ENCODE data around the gene AP4E1.
"Not testable (repeated sequence)": the region's sequence is repeated elsewhere in the genome, so short reads cannot be mapped to it uniquely, and the experiment has no call there.

Gene AP4E1

GRCh38 chr15:50916400-50916799 lies 7.9 kb downstream of the AP4E1 start:
- DNase-seq (ENCODE audit: low read depth in 2 of 2): no peak
- H3K4me3 ChIP-seq (replicated peaks in 1 of 2; ENCODE audit: low read depth in 2 of 2, low read length in 2 of 2): no peak overlapping the region
- TF ChIP-seq CTCF (IDR thresholded peaks at IDR 0.05; ENCODE audit: low read depth, low read length): no peak

- not testable (repeated sequence) for H3K4me3 ChIP-seq (replicated peaks in 1 of 2; ENCODE audit: low read depth in 2 of 2, low read length in 2 of 2); DNase-seq (ENCODE audit: low read depth in 2 of 2)
Measured at GRCh38 chr15:50919359-50919758, 10.9 kb downstream of the AP4E1 start.

- no peak overlapping the region for H3K4me3 ChIP-seq (replicated peaks in 1 of 2; ENCODE audit: low read depth in 2 of 2, low read length in 2 of 2)
- no peak for TF ChIP-seq CTCF (IDR thresholded peaks at IDR 0.05; ENCODE audit: low read depth, low read length)
- DNase-seq (ENCODE audit: low read depth in 2 of 2): no peak
Measured at GRCh38 chr15:50925281-50925680, 16.8 kb downstream of the AP4E1 start.

GRCh38 chr15:50929062-50929461 lies 20.6 kb downstream of the AP4E1 start:
- no peak for DNase-seq (ENCODE audit: low read depth in 2 of 2)
- H3K4me3 ChIP-seq (replicated peaks in 1 of 2; ENCODE audit: low read depth in 2 of 2, low read length in 2 of 2): no peak overlapping the region
- TF ChIP-seq CTCF (IDR thresholded peaks at IDR 0.05; ENCODE audit: low read depth, low read length): no peak

GRCh38 chr15:50930792-50931191 lies 22.3 kb downstream of the AP4E1 start:
- no peak for DNase-seq (ENCODE audit: low read depth in 2 of 2)
- no peak overlapping the region for H3K4me3 ChIP-seq (replicated peaks in 1 of 2; ENCODE audit: low read depth in 2 of 2, low read length in 2 of 2)
- no peak for TF ChIP-seq CTCF (IDR thresholded peaks at IDR 0.05; ENCODE audit: low read depth, low read length)

GRCh38 chr15:50933341-50933740 lies 24.9 kb downstream of the AP4E1 start:
- no peak overlapping the region for H3K4me3 ChIP-seq (replicated peaks in 1 of 2; ENCODE audit: low read depth in 2 of 2, low read length in 2 of 2)
- no peak for TF ChIP-seq CTCF (IDR thresholded peaks at IDR 0.05; ENCODE audit: low read depth, low read length)
- DNase-seq (ENCODE audit: low read depth in 2 of 2): no peak

GRCh38 chr15:50938525-50938924 lies 30.0 kb downstream of the AP4E1 start:
- no peak for DNase-seq (ENCODE audit: low read depth in 2 of 2)
- TF ChIP-seq CTCF (IDR thresholded peaks at IDR 0.05; ENCODE audit: low read depth, low read length): no peak
- no peak overlapping the region for H3K4me3 ChIP-seq (replicated peaks in 1 of 2; ENCODE audit: low read depth in 2 of 2, low read length in 2 of 2)
